ENCODE data around the gene HMCN2.

HMCN2 gene

DNA sequence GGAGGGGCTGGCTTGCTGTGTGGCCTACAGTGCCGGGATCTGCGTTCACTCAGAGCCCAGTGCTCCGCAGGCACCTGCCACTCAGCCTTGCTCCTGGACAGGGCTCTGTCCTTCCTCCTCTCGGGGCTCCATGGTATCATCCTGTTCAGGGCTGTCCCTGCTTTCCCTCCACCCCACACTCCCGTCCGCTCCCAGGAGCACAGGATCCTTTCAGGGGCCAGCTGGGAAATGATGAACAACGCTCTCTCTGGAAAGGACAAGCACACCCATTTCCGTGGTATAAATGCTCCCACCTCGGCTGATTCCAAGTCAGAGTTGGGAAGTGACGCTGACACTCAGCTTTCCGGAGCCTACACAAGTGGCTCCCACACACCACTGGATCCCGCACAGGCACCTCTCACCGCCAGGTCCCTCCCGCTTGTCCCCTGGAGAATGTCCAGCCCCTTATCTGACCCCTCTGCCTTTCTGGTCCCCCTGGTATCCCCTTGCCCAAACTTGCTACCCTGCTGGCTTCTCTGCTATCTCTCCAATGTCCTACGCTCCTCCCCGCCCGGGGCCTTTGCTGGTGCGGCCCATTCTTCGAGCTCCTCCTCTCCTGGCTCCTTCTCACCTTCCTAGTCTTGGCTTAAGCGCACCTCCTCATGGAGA is 21.3 kb downstream of the HMCN2 start:
- TF ChIP-seq CTCF (IDR thresholded peaks at IDR 0.05; ENCODE audit: borderline replicate concordance, insufficient read depth, low read depth, low read length) = no peak
- H3K4me3 ChIP-seq (ENCODE audit: low read depth, low read length) = no peak overlapping the region

DNA sequence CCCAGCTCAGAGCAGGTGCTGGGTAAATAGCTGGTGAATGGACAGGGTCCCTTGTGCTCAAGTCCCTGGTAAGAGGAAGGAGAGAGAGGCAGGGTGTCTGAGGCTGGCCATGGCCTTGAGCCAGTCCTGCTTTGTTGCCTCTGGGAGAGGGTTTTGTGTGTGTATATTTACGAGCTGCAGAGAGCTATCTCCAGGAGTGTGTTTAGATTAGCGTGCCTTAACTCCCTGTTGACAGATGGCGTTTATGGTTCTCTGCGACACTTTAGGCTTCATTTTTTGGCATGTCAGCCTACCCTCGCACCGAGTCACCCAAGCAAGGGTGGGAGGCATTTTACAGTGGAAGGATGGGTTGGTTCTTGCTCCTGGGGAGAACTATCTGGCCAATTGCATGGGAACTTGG is 22.2 kb downstream of the HMCN2 start:
- no peak for TF ChIP-seq CTCF (IDR thresholded peaks at IDR 0.05; ENCODE audit: borderline replicate concordance, insufficient read depth, low read depth, low read length)
- H3K4me3 ChIP-seq (ENCODE audit: low read depth, low read length) = no peak overlapping the region

- TF ChIP-seq CTCF (IDR thresholded peaks at IDR 0.05; ENCODE audit: borderline replicate concordance, insufficient read depth, low read depth, low read length) = no peak
- H3K4me3 ChIP-seq (ENCODE audit: low read depth, low read length) = no peak overlapping the region
Measured at GRCh38 chr9:130288393-130288792, 22.8 kb downstream of the HMCN2 start.

- TF ChIP-seq CTCF (IDR thresholded peaks at IDR 0.05; ENCODE audit: borderline replicate concordance, insufficient read depth, low read depth, low read length) = no peak
- no peak overlapping the region for H3K4me3 ChIP-seq (ENCODE audit: low read depth, low read length)
Measured at GRCh38 chr9:130288926-130289690, 23.5 kb downstream of the HMCN2 start.

DNA sequence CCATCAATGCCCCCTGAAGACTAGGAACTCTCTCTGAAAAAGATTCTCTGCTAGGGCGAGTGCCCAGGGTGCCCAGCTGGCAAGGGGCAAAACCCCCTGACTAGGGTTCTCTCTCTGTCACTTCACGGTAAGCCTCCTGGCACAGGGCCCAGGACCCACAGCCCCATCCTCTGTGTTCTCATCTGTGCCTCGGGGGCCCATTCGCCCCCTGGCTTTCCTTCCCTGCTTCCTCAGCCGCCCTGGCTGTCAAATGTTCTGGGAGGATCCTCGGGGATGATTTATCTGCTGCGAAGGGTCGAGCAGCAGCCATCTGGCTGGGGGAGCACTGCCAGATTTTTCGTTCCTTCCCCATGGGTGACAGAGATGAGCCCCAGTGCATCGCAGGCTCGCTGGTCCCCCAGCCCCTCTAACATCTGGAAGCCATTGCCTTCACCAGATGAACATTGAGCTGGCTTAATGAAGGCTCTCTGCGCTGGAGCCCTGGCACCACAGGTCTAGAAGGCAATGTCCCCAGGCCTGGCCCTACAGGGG is 24.2 kb downstream of the HMCN2 start:
- no peak for TF ChIP-seq CTCF (IDR thresholded peaks at IDR 0.05; ENCODE audit: borderline replicate concordance, insufficient read depth, low read depth, low read length)
- H3K4me3 ChIP-seq (ENCODE audit: low read depth, low read length) = no peak overlapping the region

- H3K4me3 ChIP-seq (ENCODE audit: low read depth, low read length) = no peak overlapping the region
- no peak for TF ChIP-seq CTCF (IDR thresholded peaks at IDR 0.05; ENCODE audit: borderline replicate concordance, insufficient read depth, low read depth, low read length)
Measured at GRCh38 chr9:130290291-130291181, 25.0 kb downstream of the HMCN2 start.

Data from GM12875 (cell line).